ENCODE results near the gene RRP8. TPM values are rescaled to one million over a fixed set of nuclear protein-coding genes. Genes with fewer than 3 reads are reported as not detected.

Gene RRP8
- total RNA-seq, 1 experiment from 2014 or later: 17.8 TPM

GRCh38 chr11:6615046-6615445 lies 11.6 kb upstream of the RRP8 start (continued):
- TF ChIP-seq ZBTB33 (IDR thresholded peaks at IDR 0.05; ENCODE audit: extremely low read depth, insufficient replicate concordance, low read length) (no peak), TCF7L2 (IDR thresholded peaks at IDR 0.05; ENCODE audit: borderline replicate concordance, extremely low read depth, insufficient read depth, insufficient read length) (no peak), SP1 (IDR thresholded peaks at IDR 0.05; ENCODE audit: low read depth) (no peak), EGR1 (IDR thresholded peaks at IDR 0.05; ENCODE audit: low read depth) (no peak), ELF1 (IDR thresholded peaks at IDR 0.05; ENCODE audit: borderline replicate concordance, low read depth) (no peak), POLR2AphosphoS5 (IDR thresholded peaks at IDR 0.05; ENCODE audit: low read depth, low read length) (no peak), CEBPB (IDR thresholded peaks at IDR 0.05; ENCODE audit: low read depth) (no peak), EZH2 (IDR thresholded peaks at IDR 0.05) (no peak)
- TF ChIP-seq, protein P1, sequence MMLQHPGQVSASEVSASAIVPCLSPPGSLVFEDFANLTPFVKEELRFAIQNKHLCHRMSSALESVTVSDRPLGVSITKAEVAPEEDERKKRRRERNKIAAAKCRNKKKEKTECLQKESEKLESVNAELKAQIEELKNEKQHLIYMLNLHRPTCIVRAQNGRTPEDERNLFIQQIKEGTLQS (IDR thresholded peaks at IDR 0.05): no peak

DNA sequence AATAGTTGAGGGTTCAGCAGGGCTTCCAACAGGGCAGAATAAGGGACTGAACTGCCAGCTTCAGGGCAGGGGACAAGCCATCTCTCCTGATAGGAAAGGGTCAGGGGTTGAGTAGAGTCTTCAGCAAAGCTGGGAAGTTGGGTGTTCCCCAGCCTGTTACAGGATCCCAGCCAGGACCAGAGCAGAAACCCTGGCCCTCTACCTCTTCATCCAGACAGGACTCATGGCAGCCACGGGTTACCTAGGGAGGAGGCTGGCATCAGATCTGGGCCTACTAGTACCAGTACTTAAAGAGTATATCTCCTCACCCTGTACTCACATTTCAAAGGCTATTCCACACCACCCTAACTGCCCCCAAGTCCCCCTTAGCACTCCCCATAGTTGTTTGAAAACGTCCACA lies 11.0 kb upstream of the RRP8 start:
- Histone ChIP-seq H3K4me1 (ENCODE audit: control insufficient read depth in 1 of 2, insufficient read depth in 2 of 2, low read length in 2 of 2) (peaks cover 12 to 34% of the 10 kb centered on the region in 2 experiments), H2AFZ (ENCODE audit: low read depth, low read length, poor library complexity, severe bottlenecking) (no peak overlapping the region), H3K9me2 (ENCODE audit: insufficient read depth) (no peaks in the 10 kb centered on the region), H3K4me3 (replicated peaks in 1 of 2; ENCODE audit: low read depth in 1 of 2, low read length in 2 of 2) (no peak overlapping the region), H3K9me3 (ENCODE audit: control insufficient read depth in 1 of 2, insufficient read depth in 1 of 2, low read depth in 1 of 2, low read length in 2 of 2) (no peaks in the 10 kb centered on the region), H3K36me3 (ENCODE audit: control insufficient read depth in 1 of 2, insufficient read depth in 2 of 2, low read length in 2 of 2) (peaks cover 13 to 25% of the 10 kb centered on the region in 2 experiments), H3K9ac (ENCODE audit: low read length) (no peak overlapping the region), H3K4me2 (ENCODE audit: low read length) (no peak overlapping the region), H4K20me1 (ENCODE audit: insufficient read depth) (no peaks in the 10 kb centered on the region), H3K79me2 (ENCODE audit: insufficient read depth, low read length) (peaks cover 29% of the 10 kb centered on the region), H3K27me3 (ENCODE audit: insufficient read depth, low read length) (no peaks in the 10 kb centered on the region), H3K27ac (ENCODE audit: low read depth, low read length) (no peak overlapping the region)
- no peak for DNase-seq (ENCODE audit: low read depth, low spot score)
- no TSS peak for BruUV-seq (replicated peaks)
- no peak for TF ChIP-seq TCF7L2 (IDR thresholded peaks at IDR 0.05; ENCODE audit: borderline replicate concordance, extremely low read depth, insufficient read depth, insufficient read length)
- no peak for TF ChIP-seq FOSL1 (IDR thresholded peaks at IDR 0.05; ENCODE audit: low read depth)
- no peak for TF ChIP-seq MAX (IDR thresholded peaks at IDR 0.05)
- no peak for TF ChIP-seq YY1 (IDR thresholded peaks at IDR 0.05; ENCODE audit: extremely low read depth, insufficient replicate concordance, low read depth, low read length)
- TF ChIP-seq EZH2phosphoT487 (IDR thresholded peaks at IDR 0.05; ENCODE audit: borderline replicate concordance): no peak
- TF ChIP-seq RAD21 (IDR thresholded peaks at IDR 0.05; ENCODE audit: low read depth): no peak
- no peak for TF ChIP-seq CEBPB (IDR thresholded peaks at IDR 0.05; ENCODE audit: low read depth)
- no peak for TF ChIP-seq EZH2 (IDR thresholded peaks at IDR 0.05)
- no peak for TF ChIP-seq JUND (IDR thresholded peaks at IDR 0.05)
- no peak for TF ChIP-seq SRF (IDR thresholded peaks at IDR 0.05; ENCODE audit: low read depth)
- TF ChIP-seq SIN3A (IDR thresholded peaks at IDR 0.05; ENCODE audit: low read depth): no peak
- no peak for TF ChIP-seq ZBTB33 (IDR thresholded peaks at IDR 0.05; ENCODE audit: extremely low read depth, insufficient replicate concordance, low read length)
- TF ChIP-seq POLR2A (IDR thresholded peaks at IDR 0.05; ENCODE audit: borderline replicate concordance, extremely low read depth, insufficient read depth, insufficient read length): no peak
- TF ChIP-seq, protein P2, sequence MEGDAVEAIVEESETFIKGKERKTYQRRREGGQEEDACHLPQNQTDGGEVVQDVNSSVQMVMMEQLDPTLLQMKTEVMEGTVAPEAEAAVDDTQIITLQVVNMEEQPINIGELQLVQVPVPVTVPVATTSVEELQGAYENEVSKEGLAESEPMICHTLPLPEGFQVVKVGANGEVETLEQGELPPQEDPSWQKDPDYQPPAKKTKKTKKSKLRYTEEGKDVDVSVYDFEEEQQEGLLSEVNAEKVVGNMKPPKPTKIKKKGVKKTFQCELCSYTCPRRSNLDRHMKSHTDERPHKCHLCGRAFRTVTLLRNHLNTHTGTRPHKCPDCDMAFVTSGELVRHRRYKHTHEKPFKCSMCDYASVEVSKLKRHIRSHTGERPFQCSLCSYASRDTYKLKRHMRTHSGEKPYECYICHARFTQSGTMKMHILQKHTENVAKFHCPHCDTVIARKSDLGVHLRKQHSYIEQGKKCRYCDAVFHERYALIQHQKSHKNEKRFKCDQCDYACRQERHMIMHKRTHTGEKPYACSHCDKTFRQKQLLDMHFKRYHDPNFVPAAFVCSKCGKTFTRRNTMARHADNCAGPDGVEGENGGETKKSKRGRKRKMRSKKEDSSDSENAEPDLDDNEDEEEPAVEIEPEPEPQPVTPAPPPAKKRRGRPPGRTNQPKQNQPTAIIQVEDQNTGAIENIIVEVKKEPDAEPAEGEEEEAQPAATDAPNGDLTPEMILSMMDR (IDR thresholded peaks at IDR 0.05 in 2 of 3, conservative IDR thresholded peaks at IDR 0.05 in 1 of 3; ENCODE audit: borderline replicate concordance in 1 of 3, insufficient read depth in 1 of 3, low read depth in 2 of 3, low read length in 2 of 3): no peak
- TF ChIP-seq ZFX (IDR thresholded peaks at IDR 0.05): no peak
- TF ChIP-seq POLR2AphosphoS5 (IDR thresholded peaks at IDR 0.05; ENCODE audit: low read depth, low read length): no peak
- intact Hi-C loops (cut with micrococcal nuclease): no loop called here
- ATAC-seq: no peak
- ChIA-PET RAD21 (ENCODE audit: low non-redundant PET in 1 of 2, low total read pairs in 2 of 2, uncharacterized antibody in 2 of 2, unreplicated experiment in 2 of 2) (no interaction called here), POLR2A (no interaction called here), CTCF (no interaction called here)

Data from HCT116 (cell line).